ENCODE results near the gene SPATA4. TPM values are rescaled to one million over a fixed set of nuclear protein-coding genes. Genes with fewer than 3 reads are reported as not detected.

The SPATA4 gene
- total and polyA plus RNA-seq, 2 of the 13 experiments (the other 11 are each of a cell fraction or from before 2014, with no cell fraction given), result not detected

DNA sequence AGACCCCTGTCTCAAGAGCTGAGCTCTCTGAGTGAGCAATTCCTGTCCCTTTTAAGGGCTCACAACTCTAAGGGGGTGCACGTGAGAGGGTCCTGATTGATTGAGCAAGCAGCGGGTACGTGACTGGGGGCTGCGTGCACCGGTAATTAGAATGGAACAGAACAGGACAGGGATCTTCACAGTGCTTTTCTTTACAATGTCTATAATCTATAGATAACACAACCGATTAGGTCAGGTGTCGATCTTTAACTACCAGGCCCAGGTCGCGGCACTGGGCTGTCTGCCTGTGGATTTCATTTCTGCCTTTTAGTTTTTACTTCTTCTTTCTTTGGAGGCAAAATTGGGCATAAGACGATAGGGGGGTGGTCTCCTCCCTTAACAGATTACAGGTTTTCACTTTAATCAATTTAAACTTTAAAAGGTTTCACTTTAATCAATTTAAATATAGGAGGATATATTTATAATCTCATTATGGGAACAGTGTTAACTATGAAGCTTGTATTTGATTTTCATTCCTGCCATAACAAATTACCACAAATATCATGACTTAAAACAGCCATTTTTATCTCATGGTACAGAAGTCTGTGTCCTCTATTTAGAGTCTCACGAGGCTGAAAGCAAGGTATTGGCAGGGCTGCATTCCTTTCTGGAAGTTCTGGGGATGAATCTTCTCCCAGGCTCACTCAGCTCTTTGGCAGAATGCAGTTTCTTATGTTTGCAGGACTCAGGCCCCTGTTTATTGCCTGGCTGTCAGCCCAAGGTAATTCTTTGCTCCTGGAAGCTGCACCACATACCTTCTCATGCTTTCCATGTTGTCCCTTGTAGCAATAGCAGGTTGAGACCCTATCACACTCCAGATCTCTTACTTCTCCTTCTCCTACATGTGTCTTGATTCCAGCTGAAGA lies 5.2 kb downstream of the SPATA4 start (continued):
- TF ChIP-seq, protein P1, sequence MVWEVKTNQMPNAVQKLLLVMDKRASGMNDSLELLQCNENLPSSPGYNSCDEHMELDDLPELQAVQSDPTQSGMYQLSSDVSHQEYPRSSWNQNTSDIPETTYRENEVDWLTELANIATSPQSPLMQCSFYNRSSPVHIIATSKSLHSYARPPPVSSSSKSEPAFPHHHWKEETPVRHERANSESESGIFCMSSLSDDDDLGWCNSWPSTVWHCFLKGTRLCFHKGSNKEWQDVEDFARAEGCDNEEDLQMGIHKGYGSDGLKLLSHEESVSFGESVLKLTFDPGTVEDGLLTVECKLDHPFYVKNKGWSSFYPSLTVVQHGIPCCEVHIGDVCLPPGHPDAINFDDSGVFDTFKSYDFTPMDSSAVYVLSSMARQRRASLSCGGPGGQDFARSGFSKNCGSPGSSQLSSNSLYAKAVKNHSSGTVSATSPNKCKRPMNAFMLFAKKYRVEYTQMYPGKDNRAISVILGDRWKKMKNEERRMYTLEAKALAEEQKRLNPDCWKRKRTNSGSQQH (CRISPR knock-in tag; IDR thresholded peaks at IDR 0.05; ENCODE audit: low read depth), result no peak
- TF ChIP-seq ZNF10 (CRISPR knock-in tag; IDR thresholded peaks at IDR 0.05; ENCODE audit: borderline replicate concordance, low read depth), result no peak
- TF ChIP-seq PAWR (CRISPR knock-in tag; IDR thresholded peaks at IDR 0.05; ENCODE audit: borderline replicate concordance), result no peak

DNA sequence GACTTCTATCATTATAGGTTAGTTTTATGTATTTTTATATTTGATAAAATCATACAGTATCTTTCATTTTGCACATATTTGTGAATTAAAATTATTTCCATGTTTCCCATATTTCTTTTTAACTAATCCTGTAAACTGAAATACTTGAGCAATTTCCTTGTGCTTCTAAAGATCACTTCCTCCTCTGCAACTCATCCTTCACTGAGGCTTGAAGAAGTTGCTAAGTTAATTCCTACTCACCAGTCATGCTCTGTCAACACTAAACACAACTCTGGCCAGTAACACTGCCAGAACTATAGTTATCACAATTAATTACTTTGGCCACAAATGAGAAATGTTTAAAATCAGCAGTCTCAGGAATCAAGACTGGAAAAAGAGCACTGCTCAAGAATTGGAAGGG lies 6.7 kb downstream of the SPATA4 start:
- H3K4me2 ChIP-seq (ENCODE audit: low read depth, low read length), result no peak overlapping the region
- ChIA-PET POLR2A (no interaction called here), CTCF (ENCODE audit: low intra/inter-chr PET ratio, low total read pairs) (no interaction called here)
- 0 out of 5 replicates have a peak, but pooled peaks cover 0 to 8% of the 10 kb centered on the region in 2 experiments for H3K27me3 ChIP-seq (ENCODE audit: control insufficient read depth in 1 of 2, insufficient read depth in 2 of 2, low read length in 2 of 2)
- in situ Hi-C loops (cut with HindIII; ENCODE audit: extremely low pct_ligation_motif_present, low pct_unique_long_range_greater_than_20kb), result no loop called here
- no peak for FAIRE-seq
- no peak overlapping the region for H2AFZ ChIP-seq (ENCODE audit: low read length)
- BruUV-seq (replicated peaks), result no TSS peak
- no peak overlapping the region for H3K27ac ChIP-seq (ENCODE audit: extremely low read length, insufficient read depth, low read length)
- DNase-seq (ENCODE audit: low spot score), result no peak
- no peak for TF ChIP-seq PHF21A (CRISPR knock-in tag; IDR thresholded peaks at IDR 0.05)
- TF ChIP-seq, protein P2, sequence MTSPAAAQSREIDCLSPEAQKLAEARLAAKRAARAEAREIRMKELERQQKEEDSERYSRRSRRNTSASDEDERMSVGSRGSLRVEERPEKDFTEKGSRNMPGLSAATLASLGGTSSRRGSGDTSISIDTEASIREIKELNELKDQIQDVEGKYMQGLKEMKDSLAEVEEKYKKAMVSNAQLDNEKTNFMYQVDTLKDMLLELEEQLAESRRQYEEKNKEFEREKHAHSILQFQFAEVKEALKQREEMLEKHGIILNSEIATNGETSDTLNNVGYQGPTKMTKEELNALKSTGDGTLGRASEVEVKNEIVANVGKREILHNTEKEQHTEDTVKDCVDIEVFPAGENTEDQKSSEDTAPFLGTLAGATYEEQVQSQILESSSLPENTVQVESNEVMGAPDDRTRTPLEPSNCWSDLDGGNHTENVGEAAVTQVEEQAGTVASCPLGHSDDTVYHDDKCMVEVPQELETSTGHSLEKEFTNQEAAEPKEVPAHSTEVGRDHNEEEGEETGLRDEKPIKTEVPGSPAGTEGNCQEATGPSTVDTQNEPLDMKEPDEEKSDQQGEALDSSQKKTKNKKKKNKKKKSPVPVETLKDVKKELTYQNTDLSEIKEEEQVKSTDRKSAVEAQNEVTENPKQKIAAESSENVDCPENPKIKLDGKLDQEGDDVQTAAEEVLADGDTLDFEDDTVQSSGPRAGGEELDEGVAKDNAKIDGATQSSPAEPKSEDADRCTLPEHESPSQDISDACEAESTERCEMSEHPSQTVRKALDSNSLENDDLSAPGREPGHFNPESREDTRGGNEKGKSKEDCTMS (CRISPR knock-in tag; conservative IDR thresholded peaks at IDR 0.05), result no peak
- no peaks in the 10 kb centered on the region for H3K4me1 ChIP-seq (ENCODE audit: insufficient read depth, low read length)
- H3K9ac ChIP-seq (ENCODE audit: insufficient read depth, low read depth, low read length), result no peak overlapping the region
- H3K9me3 ChIP-seq (ENCODE audit: low read length), result no peaks in the 10 kb centered on the region
- H3K4me3 ChIP-seq (replicated peaks in 1 of 3; ENCODE audit: insufficient read depth in 1 of 3, low read depth in 2 of 3, low read length in 3 of 3), result no peak overlapping the region
- no peaks in the 10 kb centered on the region for H3K36me3 ChIP-seq (replicated peaks in 1 of 2; ENCODE audit: control insufficient read depth in 1 of 2, insufficient read depth in 2 of 2, low read length in 2 of 2)
- H3K79me2 ChIP-seq (ENCODE audit: insufficient read depth, low read length), result no peaks in the 10 kb centered on the region
- ATAC-seq, result no peak
- intact Hi-C loops (cut with micrococcal nuclease; ENCODE audit: unreplicated experiment), result no loop called here
- no peaks in the 10 kb centered on the region for H4K20me1 ChIP-seq (ENCODE audit: insufficient read depth, low read length)
